ENCODE data around the gene C1orf167. TPM values are rescaled to one million over a fixed set of nuclear protein-coding genes. Genes with fewer than 3 reads are reported as not detected.
A peak's percentile ranks its signal among the peaks of the same experiment; 100 is the strongest.

C1orf167 gene
- total RNA-seq, 4 donors from 2014 or later: 1.00 to 1.4 TPM; not detected in 2

GRCh38 chr1:11826946-11827345 is 65.0 kb downstream of the C1orf167 start:
- Histone ChIP-seq H3K9me3 (no peaks in the 10 kb centered on the region), H3K27me3 (no peaks in the 10 kb centered on the region), H3K27ac (no peak overlapping the region), H3K4me1 (no peaks in the 10 kb centered on the region), H3K36me3 (peaks cover 0 to 99% of the 10 kb centered on the region in 2 donors), H3K4me3 (no peak overlapping the region)
- intact Hi-C loops (cut with DNase I; ENCODE audit: low total_unique reads) (no loop called here), in situ Hi-C loops (cut with MboI; ENCODE audit: low sequenced_read_pairs in 4 of 4) (loop anchor here in 3 of 4 donors (25.0 kb wide), 2 partner anchors 135 to 385 kb away; no protein-coding TSS in a partner anchor)
- no peak for TF ChIP-seq POLR2A (IDR thresholded peaks at IDR 0.05)
- no peak for TF ChIP-seq CTCF (IDR thresholded peaks at IDR 0.05 in 4 of 5, conservative IDR thresholded peaks at IDR 0.05 in 1 of 5)
- no peak for DNase-seq
- no peak for ATAC-seq

GRCh38 chr1:11828511-11828910 is 66.5 kb downstream of the C1orf167 start:
- in situ Hi-C loops (cut with MboI; ENCODE audit: low sequenced_read_pairs in 4 of 4): loop anchor here in 3 of 4 donors (25.0 kb wide), 2 partner anchors 134 to 384 kb away; no protein-coding TSS in a partner anchor
- Histone ChIP-seq H3K4me3 (no peak overlapping the region), H3K36me3 (peaks cover 0 to 100% of the 10 kb centered on the region in 2 donors)

GRCh38 chr1:11831945-11832725 is 70.1 kb downstream of the C1orf167 start:
- peaks cover 0 to 100% of the 10 kb centered on the region in 2 donors for H3K36me3 ChIP-seq
- no peaks in the 10 kb centered on the region for H3K27me3 ChIP-seq
- intact Hi-C loops (cut with DNase I; ENCODE audit: low total_unique reads): loop anchor here (1.0 kb wide), 1 partner anchor 43 kb away; no protein-coding TSS in a partner anchor
- H3K4me1 ChIP-seq: no peaks in the 10 kb centered on the region
- in situ Hi-C loops (cut with MboI; ENCODE audit: low sequenced_read_pairs in 4 of 4): loop anchor here (10.0 to 25.0 kb wide), 3 partner anchors 130 to 380 kb away; no protein-coding TSS in a partner anchor
- ATAC-seq (no peak), DNase-seq (no peak)
- peak overlapping the region in 1 of 4 donors; percentile 63 for H3K27ac ChIP-seq
- no peaks in the 10 kb centered on the region for H3K9me3 ChIP-seq
- TF ChIP-seq POLR2A (IDR thresholded peaks at IDR 0.05): no peak
- TF ChIP-seq CTCF (IDR thresholded peaks at IDR 0.05 in 4 of 5, conservative IDR thresholded peaks at IDR 0.05 in 1 of 5): no peak
- no peak overlapping the region for H3K4me3 ChIP-seq

More at GRCh38 chr1:11828511-11828910, 66.5 kb downstream of the C1orf167 start:
- DNase-seq: no peak
- Histone ChIP-seq H3K27me3 (no peaks in the 10 kb centered on the region), H3K4me1 (no peaks in the 10 kb centered on the region), H3K9me3 (no peaks in the 10 kb centered on the region), H3K27ac (no peak overlapping the region)
- TF ChIP-seq POLR2A (IDR thresholded peaks at IDR 0.05) (no peak), CTCF (IDR thresholded peaks at IDR 0.05 in 4 of 5, conservative IDR thresholded peaks at IDR 0.05 in 1 of 5) (no peak)
- intact Hi-C loops (cut with DNase I; ENCODE audit: low total_unique reads): no loop called here
- ATAC-seq: no peak

GRCh38 chr1:11833497-11833896 is 71.5 kb downstream of the C1orf167 start:
- Histone ChIP-seq H3K9me3 (no peaks in the 10 kb centered on the region), H3K4me1 (no peaks in the 10 kb centered on the region), H3K27ac (peak overlapping the region in 1 of 4 donors; percentile 63), H3K4me3 (no peak overlapping the region), H3K27me3 (no peaks in the 10 kb centered on the region), H3K36me3 (peaks cover 0 to 100% of the 10 kb centered on the region in 2 donors)
- TF ChIP-seq POLR2A (IDR thresholded peaks at IDR 0.05): no peak
- TF ChIP-seq CTCF (IDR thresholded peaks at IDR 0.05 in 4 of 5, conservative IDR thresholded peaks at IDR 0.05 in 1 of 5): no peak
- intact Hi-C loops (cut with DNase I; ENCODE audit: low total_unique reads) (no loop called here), in situ Hi-C loops (cut with MboI; ENCODE audit: low sequenced_read_pairs in 4 of 4) (loop anchor here (10.0 to 25.0 kb wide), 3 partner anchors 129 to 379 kb away; no protein-coding TSS in a partner anchor)
- DNase-seq (no peak), ATAC-seq (no peak)

Measured in gastrocnemius medialis (tissue), 4 donors.